SK-N-MC (cell line): ENCODE data around the gene SEMG1.

Experiments
- DNase-seq: peaks from one replicate; pipeline ENCODE4 v3.0.0-alpha.2; 2011; ENCODE audit warnings: low read depth, low spot score
- H3K27ac ChIP-seq: fragments of 200-600 bp; sonication (generic); 2 replicates; pipeline ENCODE4 v1.5.1; 2016; ENCODE audit warnings: mixed run types
- H3K36me3 ChIP-seq: fragments of 200-600 bp; sonication (generic); 2 replicates; pipeline ENCODE4 v1.6.1; 2017; ENCODE audit warnings: antibody characterized with exemption, low read length, mixed read lengths; ENCODE audit not compliant: insufficient read depth
- H3K4me3 ChIP-seq: fragments of 200-600 bp; sonication (generic); 2 replicates; pipeline ENCODE4 v1.5.1; 2016
- H3K9ac ChIP-seq: fragments of 200-600 bp; sonication (generic); 2 replicates; pipeline ENCODE4 v1.8.0; 2017; ENCODE audit warnings: mixed run types, mixed read lengths; ENCODE audit not compliant: insufficient read length
- H3K9me3 ChIP-seq: fragments of 200-600 bp; sonication (generic); 2 replicates; pipeline ENCODE4 v1.6.1; 2017; ENCODE audit warnings: low read depth, mild to moderate bottlenecking, antibody characterized with exemption, low read length, moderate library complexity, mixed read lengths
- EZH2 ChIP-seq: fragments of 200-600 bp; sonication (generic); IDR thresholded peaks from one replicate; pipeline ENCODE4 v1.6.1; 2017; ENCODE audit warnings: antibody characterized with exemption
- FOXP2 ChIP-seq: optimal IDR thresholded peaks from 2 replicates; pipeline ENCODE3; 2011; ENCODE audit warnings: mild to moderate bottlenecking, moderate library complexity; ENCODE audit not compliant: insufficient read depth; ENCODE audit errors: extremely low read length, control extremely low read depth
- POLR2AphosphoS5 ChIP-seq: IDR thresholded peaks from 2 replicates; pipeline ENCODE4 v1.6.1; 2012; ENCODE audit warnings: mild to moderate bottlenecking, low read depth, low read length, borderline replicate concordance

SEMG1 gene

DNA sequence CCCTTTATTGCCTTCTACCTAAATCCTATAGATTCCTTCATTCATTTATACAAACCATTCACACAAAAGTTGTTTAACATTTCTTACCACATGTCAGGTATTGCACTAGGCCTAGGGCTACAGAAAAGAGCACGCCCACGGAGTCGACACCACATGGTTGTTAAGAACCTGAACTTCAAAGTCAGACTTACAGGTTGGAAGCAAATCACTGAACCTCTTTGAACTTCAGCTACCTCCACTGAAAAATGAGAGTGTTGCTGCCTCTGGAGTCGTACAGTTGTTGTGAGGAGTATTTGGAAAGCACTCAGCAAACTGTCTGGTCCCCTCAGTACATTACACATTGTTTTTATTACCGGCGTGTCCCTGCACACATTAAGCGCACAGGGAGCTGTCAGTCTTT is 50.9 kb downstream of the SEMG1 start:
- TF ChIP-seq POLR2AphosphoS5 (no peak), FOXP2 (no peak), EZH2 (no peak)
- H3K9ac ChIP-seq: no peak overlapping the region
- H3K27ac ChIP-seq: no peak overlapping the region
- no peaks in the 10 kb centered on the region for H3K36me3 ChIP-seq
- H3K9me3 ChIP-seq: no peaks in the 10 kb centered on the region
- DNase-seq: no peak
- no peak overlapping the region for H3K4me3 ChIP-seq

DNA sequence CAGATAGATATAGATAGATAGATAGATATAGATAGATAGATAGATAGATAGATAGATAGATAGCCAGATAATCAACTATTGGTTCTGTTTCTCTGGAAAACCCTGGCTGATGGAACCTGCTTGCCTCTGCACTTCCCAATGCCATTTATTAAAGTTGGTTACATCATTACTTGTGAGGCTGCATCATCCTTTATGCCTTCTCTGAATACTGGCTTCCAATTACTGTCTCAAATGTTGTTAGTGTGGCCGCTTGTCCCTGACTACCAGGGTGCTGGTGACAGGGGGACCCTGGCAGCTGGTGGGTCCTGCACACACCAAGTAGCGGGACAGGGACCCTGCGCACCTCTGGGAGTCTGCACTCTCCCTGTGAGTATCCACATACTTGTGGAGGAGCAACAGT is 51.4 kb downstream of the SEMG1 start:
- no peak overlapping the region for H3K4me3 ChIP-seq
- H3K9me3 ChIP-seq: no peaks in the 10 kb centered on the region
- DNase-seq: no peak
- no peaks in the 10 kb centered on the region for H3K36me3 ChIP-seq
- TF ChIP-seq FOXP2: no peak
- no peak for TF ChIP-seq EZH2
- TF ChIP-seq POLR2AphosphoS5: no peak
- H3K9ac ChIP-seq: no peak overlapping the region
- no peak overlapping the region for H3K27ac ChIP-seq

DNA sequence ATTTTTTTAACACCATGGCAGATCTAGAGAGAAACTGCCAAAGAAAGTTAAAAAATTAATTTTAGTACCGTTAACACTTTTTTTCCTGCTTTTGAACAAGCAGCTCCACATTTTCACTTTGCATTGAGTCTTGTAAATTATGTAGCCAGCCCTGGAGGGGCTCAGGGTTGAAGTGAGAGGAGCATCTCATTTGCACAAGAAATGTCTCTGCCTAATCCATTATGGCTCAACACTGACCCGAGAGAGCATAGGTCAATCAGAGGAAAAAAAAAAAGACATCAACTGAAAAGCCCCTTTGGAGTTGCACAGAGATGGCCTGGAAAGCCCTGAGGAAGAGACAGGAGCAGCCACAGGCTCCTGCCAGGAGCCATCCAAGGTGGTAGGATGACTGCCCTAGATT is 51.8 kb downstream of the SEMG1 start:
- TF ChIP-seq POLR2AphosphoS5: no peak
- no peak for TF ChIP-seq FOXP2
- TF ChIP-seq EZH2: no peak
- H3K4me3 ChIP-seq: no peak overlapping the region
- no peak overlapping the region for H3K9ac ChIP-seq
- H3K36me3 ChIP-seq: no peaks in the 10 kb centered on the region
- H3K9me3 ChIP-seq: no peaks in the 10 kb centered on the region
- no peak overlapping the region for H3K27ac ChIP-seq
- no peak for DNase-seq
